Measurements from ENCODE around the gene PRKCG. TPM values are rescaled to one million over a fixed set of nuclear protein-coding genes. Genes with fewer than 3 reads are reported as not detected.

The PRKCG gene
- total RNA-seq, 2 experiments from 2014 or later: 0.25 TPM; not detected in 1

- DNase-seq (no peak), ATAC-seq (no peak)
- no peaks in the 10 kb centered on the region for H3K9me3 Mint-ChIP-seq (ENCODE audit: low read depth)
- H3K36me3 Mint-ChIP-seq (ENCODE audit: low read depth): peaks cover 44% of the 10 kb centered on the region
- peaks cover 64% of the 10 kb centered on the region for H3K4me1 Mint-ChIP-seq
- H3K4me3 Mint-ChIP-seq: no peak overlapping the region
- H3K27me3 Mint-ChIP-seq: no peaks in the 10 kb centered on the region
- intact Hi-C loops (cut with DNase I, micrococcal nuclease): no loop called here
- ChIA-PET POLR2A (no interaction called here), CTCF (no interaction called here)
- H3K27ac Mint-ChIP-seq: peak overlapping the region; percentile 51
Measured at GRCh38 chr19:53872762-53873161, 9.2 kb upstream of the PRKCG start.

GRCh38 chr19:53873773-53874605, 8.0 kb upstream of the PRKCG start:
- Mint-ChIP-seq H3K9me3 (ENCODE audit: low read depth) (no peaks in the 10 kb centered on the region), H3K36me3 (ENCODE audit: low read depth) (peaks cover 43% of the 10 kb centered on the region), H3K4me1 (peaks cover 71% of the 10 kb centered on the region), H3K27ac (peak overlapping the region; percentile 76), H3K27me3 (no peaks in the 10 kb centered on the region), H3K4me3 (peak overlapping the region; percentile 7)
- no peak for DNase-seq
- no peak for ATAC-seq
- CTCF ChIA-PET: no interaction called here
- POLR2A ChIA-PET: no interaction called here
- intact Hi-C loops (cut with DNase I, micrococcal nuclease): no loop called here

- intact Hi-C loops (cut with DNase I, micrococcal nuclease): no loop called here
- no peak for DNase-seq
- H3K9me3 Mint-ChIP-seq (ENCODE audit: low read depth): no peaks in the 10 kb centered on the region
- no peak for ATAC-seq
- ChIA-PET POLR2A (no interaction called here), CTCF (no interaction called here)
- H3K36me3 Mint-ChIP-seq (ENCODE audit: low read depth): peaks cover 42% of the 10 kb centered on the region
- peak overlapping the region; percentile 7 for H3K4me3 Mint-ChIP-seq
- peaks cover 72% of the 10 kb centered on the region for H3K4me1 Mint-ChIP-seq
- H3K27ac Mint-ChIP-seq: peak overlapping the region; percentile 76
- no peaks in the 10 kb centered on the region for H3K27me3 Mint-ChIP-seq
Measured at GRCh38 chr19:53874606-53874990, 7.4 kb upstream of the PRKCG start.

- POLR2A ChIA-PET: interaction anchor here (1.2 to 1.8 kb wide), 2 partner anchors 8 to 10 kb away, joined by 3 to 5 read pairs; partner anchors contain the start of gene MYADM
- CTCF ChIA-PET: interaction anchor here (0.6 kb wide), 1 partner anchor 135 kb away, joined by 4 read pairs; no protein-coding TSS in a partner anchor
- Mint-ChIP-seq H3K36me3 (ENCODE audit: low read depth) (peaks cover 37% of the 10 kb centered on the region), H3K4me1 (peaks cover 69% of the 10 kb centered on the region), H3K9me3 (ENCODE audit: low read depth) (no peaks in the 10 kb centered on the region), H3K27ac (no peak overlapping the region), H3K4me3 (no peak overlapping the region), H3K27me3 (no peaks in the 10 kb centered on the region)
- ATAC-seq (no peak), DNase-seq (no peak)
- intact Hi-C loops (cut with DNase I, micrococcal nuclease): no loop called here
Measured at GRCh38 chr19:53875602-53876325, 6.2 kb upstream of the PRKCG start.

- Mint-ChIP-seq H3K27me3 (no peaks in the 10 kb centered on the region), H3K4me1 (peaks cover 60% of the 10 kb centered on the region), H3K9me3 (ENCODE audit: low read depth) (no peaks in the 10 kb centered on the region), H3K27ac (peak overlapping the region; percentile 40), H3K4me3 (no peak overlapping the region), H3K36me3 (ENCODE audit: low read depth) (peaks cover 30% of the 10 kb centered on the region)
- POLR2A ChIA-PET: interaction anchor here (0.6 to 1.8 kb wide), 4 partner anchors 9 to 1243 kb away, joined by 3 to 5 read pairs (median 3); partner anchors contain the start of gene MYADM
- intact Hi-C loops (cut with DNase I, micrococcal nuclease): no loop called here
- DNase-seq (no peak), ATAC-seq (no peak)
- CTCF ChIA-PET: no interaction called here
Measured at GRCh38 chr19:53876651-53877224, 5.3 kb upstream of the PRKCG start.

- H3K27ac Mint-ChIP-seq: peak overlapping the region; percentile 40
- H3K4me1 Mint-ChIP-seq: peaks cover 60% of the 10 kb centered on the region
- CTCF ChIA-PET: no interaction called here
- intact Hi-C loops (cut with DNase I, micrococcal nuclease): no loop called here
- H3K27me3 Mint-ChIP-seq: no peaks in the 10 kb centered on the region
- peaks cover 30% of the 10 kb centered on the region for H3K36me3 Mint-ChIP-seq (ENCODE audit: low read depth)
- H3K4me3 Mint-ChIP-seq: no peak overlapping the region
- POLR2A ChIA-PET: interaction anchor here (0.9 to 1.8 kb wide), 2 partner anchors 10 to 11 kb away, joined by 3 read pairs; partner anchors contain the start of gene MYADM
- ATAC-seq: no peak
- DNase-seq: peak; percentile 67
- no peaks in the 10 kb centered on the region for H3K9me3 Mint-ChIP-seq (ENCODE audit: low read depth)
Measured at GRCh38 chr19:53877361-53877766, 4.6 kb upstream of the PRKCG start.

GRCh38 chr19:53878776-53879139, 3.2 kb upstream of the PRKCG start:
- no peak for DNase-seq
- Mint-ChIP-seq H3K4me1 (peaks cover 55% of the 10 kb centered on the region), H3K4me3 (no peak overlapping the region), H3K27ac (peak overlapping the region; percentile 9), H3K9me3 (ENCODE audit: low read depth) (no peaks in the 10 kb centered on the region), H3K36me3 (ENCODE audit: low read depth) (peaks cover 19% of the 10 kb centered on the region), H3K27me3 (peaks cover 7% of the 10 kb centered on the region)
- ATAC-seq: no peak
- POLR2A ChIA-PET: no interaction called here
- intact Hi-C loops (cut with DNase I, micrococcal nuclease): loop anchor here in 1 of 2 experiments (1.0 kb wide), 2 partner anchors 9 to 224 kb away; partner anchors contain the start of gene NDUFA3
- CTCF ChIA-PET: interaction anchor here (1.0 kb wide), 1 partner anchor 8 kb away, joined by 4 read pairs; no protein-coding TSS in a partner anchor

- peak; percentile 91 for DNase-seq
- no peaks in the 10 kb centered on the region for H3K9me3 Mint-ChIP-seq (ENCODE audit: low read depth)
- ATAC-seq: peak; percentile 91
- intact Hi-C loops (cut with DNase I, micrococcal nuclease): loop anchor here in 1 of 2 experiments (1.0 kb wide), 2 partner anchors 10 to 223 kb away; partner anchors contain the start of gene NDUFA3
- H3K4me3 Mint-ChIP-seq: no peak overlapping the region
- peak overlapping the region; percentile 9 for H3K27ac Mint-ChIP-seq
- peaks cover 13% of the 10 kb centered on the region for H3K36me3 Mint-ChIP-seq (ENCODE audit: low read depth)
- H3K27me3 Mint-ChIP-seq: peaks cover 11% of the 10 kb centered on the region
- ChIA-PET CTCF (interaction anchor here (0.7 to 1.0 kb wide), 2 partner anchors 9 to 12 kb away, joined by 3 to 4 read pairs; no protein-coding TSS in a partner anchor), POLR2A (no interaction called here)
- H3K4me1 Mint-ChIP-seq: peaks cover 50% of the 10 kb centered on the region
Measured at GRCh38 chr19:53879140-53880081, 2.6 kb upstream of the PRKCG start.

- intact Hi-C loops (cut with DNase I, micrococcal nuclease): no loop called here
- ChIA-PET POLR2A (no interaction called here), CTCF (no interaction called here)
- no peak overlapping the region for H3K27ac Mint-ChIP-seq
- ATAC-seq (peak; percentile 50), DNase-seq (no peak)
- H3K27me3 Mint-ChIP-seq: peaks cover 20% of the 10 kb centered on the region
- H3K4me3 Mint-ChIP-seq: no peak overlapping the region
- no peaks in the 10 kb centered on the region for H3K9me3 Mint-ChIP-seq (ENCODE audit: low read depth)
- peaks cover 38% of the 10 kb centered on the region for H3K4me1 Mint-ChIP-seq
- peaks cover 4% of the 10 kb centered on the region for H3K36me3 Mint-ChIP-seq (ENCODE audit: low read depth)
Measured at GRCh38 chr19:53880711-53881481, 1.1 kb upstream of the PRKCG start.

- H3K27ac Mint-ChIP-seq: no peak overlapping the region
- ChIA-PET POLR2A (interaction anchor here (0.6 kb wide), 1 partner anchor 12 kb away, joined by 3 read pairs; no protein-coding TSS in a partner anchor), CTCF (interaction anchor here (0.8 kb wide), 2 partner anchors 15 to 16 kb away, joined by 3 to 4 read pairs; partner anchors contain the start of gene MYADM)
- peaks cover 20% of the 10 kb centered on the region for H3K27me3 Mint-ChIP-seq
- H3K9me3 Mint-ChIP-seq (ENCODE audit: low read depth): no peaks in the 10 kb centered on the region
- H3K36me3 Mint-ChIP-seq (ENCODE audit: low read depth): no peaks in the 10 kb centered on the region
- H3K4me3 Mint-ChIP-seq: no peak overlapping the region
- ATAC-seq (no peak), DNase-seq (no peak)
- intact Hi-C loops (cut with DNase I, micrococcal nuclease): loop anchor here (1.0 to 2.0 kb wide), 4 partner anchors 16 to 40 kb away; partner anchors contain the start of gene MYADM (in 1 of the 2)
- peaks cover 23% of the 10 kb centered on the region for H3K4me1 Mint-ChIP-seq
Measured at GRCh38 chr19:53882391-53883050, 524 bp downstream of the PRKCG start.

Measured in activated CD4-positive, alpha-beta T cell treated with anti-CD3 and anti-CD28 coated beads for 36 hours (primary cell).